T47D (cell line): ENCODE measurements around the gene MMP25.
A peak's percentile ranks its signal among the peaks of the same experiment; 100 is the strongest.

ENCODE experiments used
- DNase-seq, 2 experiments: peaks; one replicate each; pipeline versions ENCODE4 v3.0.0 to v3.0.0-alpha.2; 2011 to 2012; ENCODE audit warnings: low read depth in 1 of 2, low spot score in 1 of 2
- JUND ChIP-seq: IDR thresholded peaks from 2 replicates; pipeline ENCODE4 v1.6.1; 2012; ENCODE audit warnings: low read depth
- in situ Hi-C: cut with HindIII; loops from 2 replicates; pipeline ENCODE4 v1.10.0; 2016; ENCODE audit warnings: low sequenced_read_pairs, low pct_unique_long_range_greater_than_20kb

The MMP25 gene

DNA sequence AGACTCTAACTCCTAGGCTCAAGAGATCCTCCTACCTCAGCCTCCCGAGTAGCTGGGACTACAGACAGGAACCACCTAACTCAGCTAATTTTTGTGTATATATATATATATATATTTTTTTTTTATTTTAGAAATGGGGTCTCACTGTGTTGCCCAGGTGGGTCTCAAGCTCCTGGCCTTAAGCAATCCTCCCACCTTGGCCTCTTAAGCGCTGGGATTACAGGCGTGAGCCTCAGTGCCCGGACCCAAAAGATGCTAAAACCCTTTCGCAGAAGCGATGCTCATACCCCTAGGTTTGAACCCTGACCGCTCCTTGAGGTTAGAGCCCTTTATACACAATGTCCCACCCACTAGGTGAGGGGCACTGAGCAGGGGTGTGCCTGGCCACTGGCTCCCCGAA lies 35.9 kb upstream of the MMP25 start:
- no peak for TF ChIP-seq JUND
- DNase-seq, result no peak
- in situ Hi-C loops, result no loop called here

GRCh38 chr16:3012246-3012645 lies 34.1 kb upstream of the MMP25 start:
- DNase-seq, result no peak
- TF ChIP-seq JUND, result no peak
- in situ Hi-C loops, result no loop called here

- DNase-seq, result no peak
- TF ChIP-seq JUND, result no peak
- in situ Hi-C loops, result no loop called here
Measured at GRCh38 chr16:3012828-3013420, 33.4 kb upstream of the MMP25 start, which contains the start of gene CLDN9. CLDN9 (plus strand) TSS chr16:3012923; CDS start chr16:3013363, 440 bp downstream.

GRCh38 chr16:3013491-3013951 lies 32.8 kb upstream of the MMP25 start:
- TF ChIP-seq JUND, result no peak
- DNase-seq, result no peak
- in situ Hi-C loops, result no loop called here

GRCh38 chr16:3013998-3014690 lies 32.2 kb upstream of the MMP25 start:
- no peak for TF ChIP-seq JUND
- no peak for DNase-seq
- in situ Hi-C loops, result no loop called here

DNA sequence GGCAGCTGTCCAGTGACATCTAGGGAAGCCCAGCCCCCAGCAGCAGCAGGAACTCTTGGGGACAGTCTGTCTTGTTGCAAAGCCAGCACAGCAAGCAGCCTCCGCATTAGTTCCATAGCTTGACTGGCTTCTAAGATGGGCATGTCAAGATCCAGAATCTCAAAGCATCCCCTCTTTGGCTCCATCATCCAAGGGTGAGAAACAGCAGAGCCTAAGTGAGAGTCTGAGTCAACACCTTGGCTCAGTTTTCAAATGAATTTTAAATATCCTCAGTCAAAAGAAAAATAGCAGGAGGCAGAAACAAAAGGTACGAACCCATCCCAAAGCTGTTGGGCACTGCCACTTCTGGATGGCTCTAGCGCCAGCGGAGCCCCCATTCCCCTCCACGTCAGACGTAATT lies 31.4 kb upstream of the MMP25 start:
- no peak for TF ChIP-seq JUND
- DNase-seq, result no peak
- in situ Hi-C loops, result no loop called here

- in situ Hi-C loops, result no loop called here
- DNase-seq, result no peak
- no peak for TF ChIP-seq JUND
Measured at GRCh38 chr16:3015865-3016521, 30.4 kb upstream of the MMP25 start.

- DNase-seq, result no peak
- TF ChIP-seq JUND, result no peak
- in situ Hi-C loops, result no loop called here
Measured at GRCh38 chr16:3017344-3017743, 29.0 kb upstream of the MMP25 start.

- no peak for DNase-seq
- no peak for TF ChIP-seq JUND
- in situ Hi-C loops, result no loop called here
Measured at GRCh38 chr16:3017794-3018506, 28.4 kb upstream of the MMP25 start, which contains the start of gene CLDN6. CLDN6 (minus strand) TSS chr16:3018183; CDS start chr16:3016021, 2,162 bp downstream.

DNA sequence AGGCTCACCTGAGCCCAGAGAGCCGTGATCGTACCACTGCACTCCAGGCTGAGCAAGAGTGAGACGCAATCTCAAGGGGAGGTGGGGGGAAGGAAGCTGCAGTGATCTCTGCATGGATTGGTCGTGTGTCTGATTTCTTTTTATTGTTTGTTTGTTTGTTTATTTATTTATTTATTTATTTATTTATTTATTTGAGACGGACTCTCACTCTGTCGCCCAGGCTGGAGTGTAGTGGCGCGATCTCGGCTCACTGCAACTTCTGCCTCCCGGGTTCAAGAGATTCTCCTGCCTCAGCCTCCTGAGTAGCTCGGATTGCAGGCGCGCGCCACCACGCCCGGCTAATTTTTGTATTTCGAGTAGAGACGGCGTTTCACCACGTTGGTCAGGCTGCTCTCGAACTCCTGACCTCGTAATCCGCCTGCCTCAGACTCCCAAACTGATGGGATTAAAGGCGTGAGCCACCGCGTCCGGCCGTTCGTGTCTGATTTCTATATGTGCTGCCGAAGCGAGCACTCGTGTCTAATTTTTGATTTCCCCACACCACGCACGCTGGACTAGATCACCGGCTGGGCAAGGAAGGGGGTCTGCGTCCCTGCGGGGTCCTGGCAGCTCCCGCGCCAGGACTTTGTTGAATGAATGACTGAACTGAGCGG lies 26.6 kb upstream of the MMP25 start:
- no peak for TF ChIP-seq JUND
- in situ Hi-C loops, result no loop called here
- DNase-seq, result no peak

DNA sequence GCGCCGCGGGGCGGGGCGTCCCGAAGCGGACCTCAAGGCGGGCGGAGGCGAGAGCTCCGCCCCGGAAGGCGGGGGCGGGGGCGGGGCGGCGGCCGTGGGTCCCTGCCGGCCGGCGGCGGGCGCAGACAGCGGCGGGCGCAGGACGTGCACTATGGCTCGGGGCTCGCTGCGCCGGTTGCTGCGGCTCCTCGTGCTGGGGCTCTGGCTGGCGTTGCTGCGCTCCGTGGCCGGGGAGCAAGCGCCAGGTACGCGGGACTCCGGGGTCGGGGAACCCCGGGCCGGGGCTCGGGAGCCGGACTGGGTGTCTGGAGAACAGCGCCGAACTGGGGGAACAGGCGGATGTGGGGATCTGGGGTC lies 26.1 kb upstream of the MMP25 start, which contains the start of gene TNFRSF12A:
TNFRSF12A (plus strand) TSS at position 122 of the 357 bp plus-strand sequence; CDS start at position 152, 30 bp downstream.
- in situ Hi-C loops, result no loop called here
- no peak for TF ChIP-seq JUND
- peak; percentile 82 to 89 for DNase-seq
